Neutrophil (primary cell): ENCODE data around the gene ZNF783.
"Not testable (repeated sequence)": the region's sequence is repeated elsewhere in the genome, so short reads cannot be mapped to it uniquely, and the experiment has no call there.

ENCODE experiments used
- H3K27ac ChIP-seq: fragments of 200-600 bp; sonication (generic); 2 replicates; pipeline ENCODE4 v1.5.1; 2016; ENCODE audit warnings: mild to moderate bottlenecking, moderate library complexity
- H3K27me3 ChIP-seq: fragments of 200-600 bp; sonication (generic); 2 replicates; pipeline ENCODE4 v1.6.0; 2016; ENCODE audit warnings: mild to moderate bottlenecking
- H3K36me3 ChIP-seq: fragments of 200-600 bp; sonication (generic); 2 replicates; pipeline ENCODE4 v1.5.1; 2017
- H3K4me1 ChIP-seq, 2 experiments: fragments of 200-600 bp in 1 of 2; sonication (generic) in 1 of 2; 1 replicate in 1 of 2; 2 replicates in 1 of 2; pipeline versions ENCODE4 v1.5.1 to v1.6.1; 2013 to 2016; ENCODE audit warnings: low read depth in 1 of 2, low read length in 1 of 2, mild to moderate bottlenecking in 1 of 2, moderate library complexity in 1 of 2; ENCODE audit not compliant: control insufficient read depth in 1 of 2, insufficient read depth in 1 of 2
- H3K4me3 ChIP-seq, 2 experiments: fragments of 200-600 bp in 1 of 2; sonication (generic) in 1 of 2; 1 replicate in 1 of 2; 2 replicates in 1 of 2; pipeline ENCODE4 v1.5.1; 2013 to 2016; ENCODE audit warnings: low read depth in 1 of 2, low read length in 1 of 2, mild to moderate bottlenecking in 1 of 2, moderate library complexity in 1 of 2
- H3K9me3 ChIP-seq: fragments of 200-600 bp; sonication (generic); 2 replicates; pipeline ENCODE4 v1.5.1; 2016
- CTCF ChIP-seq: fragments of 200-600 bp; sonication (generic); IDR thresholded peaks from 2 replicates; pipeline ENCODE4 v1.5.1; 2016; ENCODE audit warnings: antibody characterized with exemption

Gene ZNF783

GRCh38 chr7:149322737-149323136 is 60.7 kb downstream of the ZNF783 start:
- peaks cover 4% of the 10 kb centered on the region for H3K27me3 ChIP-seq
- H3K9me3 ChIP-seq = no peaks in the 10 kb centered on the region
- H3K27ac ChIP-seq = no peak overlapping the region
- no peak for TF ChIP-seq CTCF
- H3K36me3 ChIP-seq = no peaks in the 10 kb centered on the region
- no peak overlapping the region for H3K4me3 ChIP-seq
- H3K4me1 ChIP-seq = no peaks in the 10 kb centered on the region

- Histone ChIP-seq H3K9me3 (no peaks in the 10 kb centered on the region), H3K27me3 (no peaks in the 10 kb centered on the region), H3K4me3 (no peak overlapping the region), H3K4me1 (no peaks in the 10 kb centered on the region), H3K36me3 (no peaks in the 10 kb centered on the region), H3K27ac (no peak overlapping the region)
- TF ChIP-seq CTCF = no peak
Observed at GRCh38 chr7:149325248-149325647, 63.3 kb downstream of the ZNF783 start.

GRCh38 chr7:149329265-149329664 is 67.3 kb downstream of the ZNF783 start:
- Histone ChIP-seq H3K27me3 (no peaks in the 10 kb centered on the region), H3K4me1 (no peaks in the 10 kb centered on the region), H3K9me3 (no peaks in the 10 kb centered on the region), H3K27ac (no peak overlapping the region), H3K4me3 (no peak overlapping the region), H3K36me3 (no peaks in the 10 kb centered on the region)
- no peak for TF ChIP-seq CTCF

GRCh38 chr7:149329766-149330334 is 67.9 kb downstream of the ZNF783 start:
- Histone ChIP-seq H3K4me1 (no peaks in the 10 kb centered on the region), H3K27ac (no peak overlapping the region), H3K36me3 (no peaks in the 10 kb centered on the region), H3K4me3 (no peak overlapping the region), H3K27me3 (no peaks in the 10 kb centered on the region), H3K9me3 (no peaks in the 10 kb centered on the region)
- no peak for TF ChIP-seq CTCF

GRCh38 chr7:149330914-149331567 is 69.0 kb downstream of the ZNF783 start:
- no peaks in the 10 kb centered on the region for H3K36me3 ChIP-seq
- no peaks in the 10 kb centered on the region for H3K27me3 ChIP-seq
- no peak overlapping the region for H3K4me3 ChIP-seq
- no peaks in the 10 kb centered on the region for H3K9me3 ChIP-seq
- H3K4me1 ChIP-seq = no peaks in the 10 kb centered on the region
- TF ChIP-seq CTCF = no peak
- no peak overlapping the region for H3K27ac ChIP-seq

- H3K4me1 ChIP-seq, H3K4me3 ChIP-seq, H3K9me3 ChIP-seq, H3K27me3 ChIP-seq, H3K27ac ChIP-seq, H3K36me3 ChIP-seq: not testable (repeated sequence)
Observed at GRCh38 chr7:149332602-149333320, 70.8 kb downstream of the ZNF783 start.
